Measurements from ENCODE around the gene ADGRD1. TPM values are rescaled to one million over a fixed set of nuclear protein-coding genes. Genes with fewer than 3 reads are reported as not detected.

The ADGRD1 gene
- polyA plus RNA-seq, 1 of the 3 experiments (the other 2 are of a cell fraction): not detected

GRCh38 chr12:131034631-131035244 is 81.0 kb downstream of the ADGRD1 start:
- Histone ChIP-seq H3K9me2 (no peaks in the 10 kb centered on the region), H4K20me1 (ENCODE audit: insufficient read depth) (no peaks in the 10 kb centered on the region), H3F3A (replicated peaks; ENCODE audit: insufficient read depth) (no peaks in the 10 kb centered on the region), H3K4me2 (no peak overlapping the region), H2AFZ (ENCODE audit: low read depth) (no peak overlapping the region), H3K9me3 (no peaks in the 10 kb centered on the region), H3K9ac (no peak overlapping the region), H3K27me3 (ENCODE audit: insufficient read depth) (no peaks in the 10 kb centered on the region), H3K79me2 (ENCODE audit: insufficient read depth) (no peaks in the 10 kb centered on the region), H3K4me1 (ENCODE audit: control insufficient read depth in 1 of 2, insufficient read depth in 2 of 2, low read depth in 1 of 2, low read length in 1 of 2) (peaks cover 0 to 9% of the 10 kb centered on the region in 2 experiments; a peak in 1 of 4 replicates), H3K36me3 (replicated peaks in 1 of 2; ENCODE audit: control insufficient read depth in 1 of 2, insufficient read depth in 2 of 2, low read length in 1 of 2) (no peaks in the 10 kb centered on the region), H3K4me3 (ENCODE audit: low read depth in 2 of 2, low read length in 1 of 2) (no peak overlapping the region), H3K27ac (ENCODE audit: low read depth in 2 of 2, low read length in 1 of 2) (no peak overlapping the region)
- 26% methylated on average over 9 of the region's 15 CpGs for WGBS (ENCODE audit: low lambda C conversion rate)
- ChIA-PET CTCF (interaction anchor here (2.2 kb wide), 1 partner anchor 118 kb away, joined by 6 read pairs; no protein-coding TSS in a partner anchor), POLR2A (no interaction called here)
- DNase-seq: no peak
- TF ChIP-seq GATA2 (CRISPR knock-in tag; IDR thresholded peaks at IDR 0.05): no peak
- no peak for TF ChIP-seq ELF1 (IDR thresholded peaks at IDR 0.05)
- no peak for TF ChIP-seq USF1 (IDR thresholded peaks at IDR 0.05; ENCODE audit: borderline replicate concordance, low read depth)
- no peak for TF ChIP-seq FOXJ3 (CRISPR knock-in tag; IDR thresholded peaks at IDR 0.05)
- TF ChIP-seq TCF12 (IDR thresholded peaks at IDR 0.05): no peak
- TF ChIP-seq MEF2A (IDR thresholded peaks at IDR 0.05; ENCODE audit: borderline replicate concordance, low read depth): no peak
- no peak for TF ChIP-seq EZH2phosphoT487 (IDR thresholded peaks at IDR 0.05; ENCODE audit: borderline replicate concordance, low read depth)
- TF ChIP-seq CHD2 (IDR thresholded peaks at IDR 0.05; ENCODE audit: low read length, partially characterized antibody): no peak
- TF ChIP-seq TAF1 (IDR thresholded peaks at IDR 0.05; ENCODE audit: borderline replicate concordance, low read depth, low read length): no peak
- TF ChIP-seq SMC3 (IDR thresholded peaks at IDR 0.05; ENCODE audit: low read depth, low read length): no peak
- TF ChIP-seq SIN3A (IDR thresholded peaks at IDR 0.05; ENCODE audit: borderline replicate concordance, low read depth, low read length): no peak
- TF ChIP-seq PBX3 (IDR thresholded peaks at IDR 0.05): no peak
- no peak for TF ChIP-seq REST (IDR thresholded peaks at IDR 0.05; ENCODE audit: low read depth, low read length)
- TF ChIP-seq FOXM1 (IDR thresholded peaks at IDR 0.05; ENCODE audit: low read depth): no peak
- no peak for TF ChIP-seq MXI1 (IDR thresholded peaks at IDR 0.05; ENCODE audit: low read depth, low read length)
- TF ChIP-seq FOSL2 (IDR thresholded peaks at IDR 0.05; ENCODE audit: borderline replicate concordance, low read depth): no peak
- no peak for TF ChIP-seq POLR2AphosphoS5 (IDR thresholded peaks at IDR 0.05; ENCODE audit: low read depth, low read length)

Data from SK-N-SH (cell line).